GM06990 (cell line): ENCODE results near the gene IL3.

ENCODE experiments used
- DNase-seq: peaks from one replicate; pipeline ENCODE4 v3.0.0-alpha.2; 2011; ENCODE audit not compliant: insufficient read length; ENCODE audit errors: extremely low read depth
- H3K27me3 ChIP-seq: replicated peaks from 2 replicates; pipeline ENCODE4 v1.6.0; 2011; ENCODE audit warnings: low read length; ENCODE audit not compliant: control insufficient read depth, insufficient read depth
- H3K36me3 ChIP-seq: 2 replicates; pipeline ENCODE4 v1.5.1; 2011; ENCODE audit warnings: low read length; ENCODE audit not compliant: control insufficient read depth, insufficient read depth
- H3K4me3 ChIP-seq: replicated peaks from 2 replicates; pipeline ENCODE4 v1.5.1; 2011; ENCODE audit warnings: low read depth, mild to moderate bottlenecking, control low read depth, low read length
- TF ChIP-seq, protein P1 (sequence below): IDR thresholded peaks from 2 replicates; pipeline ENCODE4 v1.5.1; 2011; ENCODE audit warnings: low read length, control low read depth, mild to moderate bottlenecking, inconsistent platforms; ENCODE audit not compliant: insufficient read depth, poor library complexity, severe bottlenecking

IL3 gene

DNA sequence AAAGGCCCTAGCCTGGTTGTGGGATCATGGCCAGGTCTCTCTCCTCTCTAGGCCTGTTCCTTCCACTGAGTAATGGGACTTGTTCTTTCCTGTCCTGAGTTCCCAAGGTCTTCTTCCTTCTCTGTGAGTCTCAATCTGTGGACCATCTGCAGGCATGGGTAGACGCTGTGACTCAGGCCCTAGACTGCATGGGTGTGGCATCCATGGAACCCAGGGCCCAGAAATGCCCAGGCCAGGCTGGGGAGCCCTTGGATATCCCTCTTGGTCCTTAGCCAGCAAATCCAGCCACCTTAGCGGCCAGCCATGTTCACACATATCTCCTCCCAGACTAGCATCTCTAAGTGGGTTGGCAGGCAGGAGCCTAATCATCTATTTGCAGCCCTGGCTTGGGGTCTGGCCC is 46.7 kb upstream of the IL3 start:
- TF ChIP-seq, protein P1, sequence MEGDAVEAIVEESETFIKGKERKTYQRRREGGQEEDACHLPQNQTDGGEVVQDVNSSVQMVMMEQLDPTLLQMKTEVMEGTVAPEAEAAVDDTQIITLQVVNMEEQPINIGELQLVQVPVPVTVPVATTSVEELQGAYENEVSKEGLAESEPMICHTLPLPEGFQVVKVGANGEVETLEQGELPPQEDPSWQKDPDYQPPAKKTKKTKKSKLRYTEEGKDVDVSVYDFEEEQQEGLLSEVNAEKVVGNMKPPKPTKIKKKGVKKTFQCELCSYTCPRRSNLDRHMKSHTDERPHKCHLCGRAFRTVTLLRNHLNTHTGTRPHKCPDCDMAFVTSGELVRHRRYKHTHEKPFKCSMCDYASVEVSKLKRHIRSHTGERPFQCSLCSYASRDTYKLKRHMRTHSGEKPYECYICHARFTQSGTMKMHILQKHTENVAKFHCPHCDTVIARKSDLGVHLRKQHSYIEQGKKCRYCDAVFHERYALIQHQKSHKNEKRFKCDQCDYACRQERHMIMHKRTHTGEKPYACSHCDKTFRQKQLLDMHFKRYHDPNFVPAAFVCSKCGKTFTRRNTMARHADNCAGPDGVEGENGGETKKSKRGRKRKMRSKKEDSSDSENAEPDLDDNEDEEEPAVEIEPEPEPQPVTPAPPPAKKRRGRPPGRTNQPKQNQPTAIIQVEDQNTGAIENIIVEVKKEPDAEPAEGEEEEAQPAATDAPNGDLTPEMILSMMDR, result no peak
- no peak for DNase-seq

DNA sequence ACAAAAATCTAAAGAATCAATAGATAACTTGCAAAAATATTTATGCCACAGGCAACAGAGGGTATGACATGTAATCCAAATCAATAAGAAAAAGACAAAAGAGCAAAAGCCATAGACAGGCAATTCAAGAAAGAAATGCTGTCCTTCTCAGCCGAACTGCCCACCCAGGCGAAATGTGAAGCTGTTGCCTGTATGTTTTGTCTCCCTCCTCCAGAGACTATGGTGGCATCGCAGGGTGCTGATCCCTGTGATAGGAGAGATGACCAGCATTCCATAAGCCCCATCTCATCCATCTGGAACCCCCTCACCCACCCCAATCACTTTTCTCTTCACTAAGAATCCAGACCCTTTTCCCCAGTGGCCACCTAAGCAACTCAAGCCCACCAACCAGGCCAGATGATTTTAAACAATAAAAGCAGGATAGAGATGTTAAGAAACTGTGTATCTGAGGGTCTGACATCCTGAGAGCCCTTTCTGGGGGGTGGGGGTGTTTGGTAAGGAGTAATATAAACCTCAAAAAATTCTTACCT is 43.7 kb upstream of the IL3 start:
- no peak overlapping the region for H3K4me3 ChIP-seq
- no peaks in the 10 kb centered on the region for H3K36me3 ChIP-seq
- TF ChIP-seq, protein P1, result no peak
- no peaks in the 10 kb centered on the region; the same call in none of the 2 replicates for H3K27me3 ChIP-seq
- DNase-seq, result no peak

More for the DNA sequence above, 46.7 kb upstream of the IL3 start:
- Histone ChIP-seq H3K4me3 (no peak overlapping the region), H3K36me3 (no peaks in the 10 kb centered on the region), H3K27me3 (peaks cover 3% of the 10 kb centered on the region)

DNA sequence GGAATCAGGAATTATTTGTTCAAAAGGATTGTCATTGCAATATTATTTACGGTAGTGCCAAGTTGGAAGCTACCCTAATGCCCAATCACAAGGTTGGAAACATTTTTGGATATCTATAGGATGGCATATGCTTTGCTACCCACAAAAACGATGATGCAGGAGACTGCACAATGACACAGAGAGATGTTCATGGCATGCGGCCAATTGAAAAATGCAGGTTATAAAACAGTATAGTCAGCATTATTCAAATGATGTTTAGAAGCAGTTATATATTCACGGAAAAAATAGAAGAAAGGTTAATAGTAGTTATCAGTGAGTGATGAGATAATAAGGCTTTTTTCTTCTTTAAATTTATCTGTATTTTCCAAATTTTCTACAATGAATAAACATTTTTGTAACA is 43.1 kb upstream of the IL3 start:
- TF ChIP-seq, protein P1, result no peak
- no peak for DNase-seq
- H3K27me3 ChIP-seq, result no peaks in the 10 kb centered on the region; the same call in none of the 2 replicates

DNA sequence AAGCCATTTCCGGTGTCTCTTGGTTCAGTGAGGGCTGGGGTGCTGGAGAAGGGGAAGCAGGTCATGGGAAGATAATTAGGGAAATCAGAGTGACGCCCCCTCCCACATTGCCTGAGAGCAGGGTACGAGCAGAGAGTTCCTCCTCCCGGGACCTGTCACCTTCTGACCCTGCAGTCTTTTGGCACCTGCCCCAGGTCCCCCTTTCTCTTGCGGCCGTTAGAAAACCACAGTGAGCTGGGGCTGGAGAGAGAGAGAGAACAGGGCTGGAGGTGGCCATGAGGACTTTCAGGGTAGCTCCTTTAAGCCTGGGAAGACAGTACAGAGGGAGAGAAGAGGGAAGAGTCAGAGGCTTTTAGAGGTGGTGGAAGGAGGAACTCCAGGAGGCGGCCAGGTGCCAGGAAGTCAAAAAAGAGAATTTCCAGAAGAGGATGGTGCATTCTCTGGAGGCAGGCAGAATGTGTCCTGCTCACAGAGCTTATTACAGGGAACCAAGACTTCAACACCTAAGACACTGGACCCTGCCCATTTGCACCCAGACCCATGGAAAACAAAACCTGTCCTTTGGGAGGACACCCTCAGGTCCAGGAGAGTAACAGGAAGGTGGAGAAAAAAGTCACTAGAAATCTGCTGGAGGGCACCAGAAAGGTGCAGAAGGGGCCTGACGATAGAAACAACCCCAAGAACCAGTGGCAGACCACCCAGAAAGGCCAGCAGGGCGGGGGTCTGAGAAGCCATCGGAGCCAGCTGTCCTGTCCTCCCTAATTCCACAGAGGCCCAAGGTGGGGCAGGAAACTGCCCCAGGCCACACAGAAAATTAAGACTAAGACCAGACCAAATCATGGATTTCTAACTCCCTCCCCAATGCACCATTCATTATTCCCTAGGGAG is 42.5 kb upstream of the IL3 start:
- TF ChIP-seq, protein P1, result no peak
- DNase-seq, result no peak
- H3K36me3 ChIP-seq, result no peaks in the 10 kb centered on the region
- H3K4me3 ChIP-seq, result no peak overlapping the region
- no peaks in the 10 kb centered on the region; the same call in none of the 2 replicates for H3K27me3 ChIP-seq

More for the DNA sequence above, 43.1 kb upstream of the IL3 start:
- no peak overlapping the region for H3K4me3 ChIP-seq
- no peaks in the 10 kb centered on the region for H3K36me3 ChIP-seq

DNA sequence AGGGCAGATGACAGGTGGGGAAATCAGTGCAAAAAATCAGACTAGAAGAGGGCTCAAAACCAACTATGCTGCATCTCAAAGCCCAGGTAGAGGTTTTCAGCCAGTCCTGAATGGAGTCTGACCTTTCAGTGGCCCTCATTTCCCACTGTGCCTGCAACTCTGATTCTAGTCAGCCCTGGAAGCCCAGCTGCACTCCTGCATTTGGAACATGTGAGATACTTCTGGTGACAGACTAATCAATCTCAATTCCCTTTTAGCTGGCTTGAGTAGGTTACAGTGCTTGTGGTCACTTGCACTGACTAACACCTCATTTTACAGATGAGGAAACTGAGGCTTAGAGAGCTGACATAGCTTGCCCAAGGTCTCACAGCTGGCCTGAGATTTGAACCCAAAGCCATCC is 41.1 kb upstream of the IL3 start:
- no peak for DNase-seq
- TF ChIP-seq, protein P1, result no peak
- H3K36me3 ChIP-seq, result no peaks in the 10 kb centered on the region
- H3K27me3 ChIP-seq, result peaks cover 2% of the 10 kb centered on the region
- H3K4me3 ChIP-seq, result no peak overlapping the region
